Breast epithelium (tissue), 4 donors: ENCODE data around the gene SOCS2. TPM values are rescaled to one million over a fixed set of nuclear protein-coding genes. Genes with fewer than 3 reads are reported as not detected.
A peak's percentile ranks its signal among the peaks of the same experiment; 100 is the strongest.

ENCODE experiments used
- DNase-seq, 2 donors: peaks; one replicate each; pipeline ENCODE4 v3.0.0-alpha.2; 2019; ENCODE audit warnings: low spot score in 2 of 2
- H3K27ac ChIP-seq, 2 donors: fragments of 200-600 bp; sonication (generic) in 1 of 2; one replicate each; pipeline ENCODE4 v1.5.1; 2016 to 2019; ENCODE audit warnings: mild to moderate bottlenecking in 1 of 2
- H3K27me3 ChIP-seq, 2 donors: fragments of 200-600 bp; sonication (generic) in 1 of 2; one replicate each; pipeline versions ENCODE4 v1.5.1 to v1.6.0; 2017 to 2019; ENCODE audit warnings: control low read depth in 1 of 2, mild to moderate bottlenecking in 1 of 2
- H3K36me3 ChIP-seq: fragments of 200-600 bp; one replicate; pipeline ENCODE4 v1.5.1; 2019
- H3K4me1 ChIP-seq, 2 donors: fragments of 200-600 bp; sonication (generic); one replicate each; pipeline ENCODE4 v1.5.1; 2016 to 2019; ENCODE audit warnings: control low read depth in 1 of 2
- H3K4me3 ChIP-seq, 3 donors: fragments of 200-600 bp; sonication (generic); 1 replicate in 2 of 3; 2 replicates in 1 of 3; pipeline ENCODE4 v1.5.1; 2016 to 2019; ENCODE audit warnings: mild to moderate bottlenecking in 3 of 3, moderate library complexity in 2 of 3
- H3K9me3 ChIP-seq, 2 donors: fragments of 200-600 bp; sonication (generic) in 1 of 2; one replicate each; pipeline ENCODE4 v1.5.1; 2016 to 2019; ENCODE audit warnings: control low read depth in 1 of 2
- POLR2A ChIP-seq: fragments of 450-650 bp; IDR thresholded peaks from one replicate; pipeline ENCODE4 v1.6.1; 2016; ENCODE audit warnings: antibody characterized with exemption, mild to moderate bottlenecking, moderate library complexity
- POLR2AphosphoS5 ChIP-seq, 3 donors: sonication (generic); formaldehyde crosslinking; IDR thresholded peaks; one replicate each; pipeline ENCODE4 v1.6.1; 2017; ENCODE audit warnings: antibody characterized with exemption in 3 of 3
- intact Hi-C: fragments of 100-400 bp; cut with DNase I; formaldehyde crosslinking; loops from one replicate; pipeline ENCODE4 v1.15.1; 2023; ENCODE audit warnings: low total_unique reads
- total RNA-seq, 3 donors: library from RNA; depleted of rRNA; stranded (reverse); fragments of >200 nt; gene quantifications; one replicate each; pipeline ENCODE4 v1.1.0, GENCODE V29; 2016
- TF ChIP-seq, protein P1 (sequence below), 3 donors: fragments of 450-650 bp; IDR thresholded peaks; one replicate each; pipeline ENCODE4 v1.5.1; 2016 to 2017; ENCODE audit warnings: antibody characterized with exemption in 3 of 3, mild to moderate bottlenecking in 3 of 3, moderate library complexity in 3 of 3

SOCS2 gene
- total RNA-seq, 3 donors from 2014 or later = 29.0 to 59.4 (median 59.0) TPM

DNA sequence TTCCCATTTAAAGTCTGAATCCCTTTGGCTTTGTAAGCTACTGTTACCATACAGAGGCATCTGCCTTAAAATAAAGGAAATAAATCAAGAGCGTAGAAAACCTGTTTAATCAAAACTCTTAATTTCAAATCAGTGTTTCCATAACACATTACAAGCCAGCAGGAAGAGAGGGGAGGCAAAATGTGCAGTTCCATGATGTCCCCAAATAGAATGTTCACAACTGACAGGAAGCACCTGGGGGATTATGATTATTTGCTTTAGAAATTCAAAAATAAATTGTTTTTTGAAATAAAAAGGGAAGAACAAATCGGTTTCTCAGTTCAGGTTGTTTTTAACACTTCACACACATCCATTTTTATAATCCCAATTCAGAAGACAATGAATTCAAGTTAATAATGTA lies 21.4 kb downstream of the SOCS2 start:
- Histone ChIP-seq H3K27me3 (no peaks in the 10 kb centered on the region), H3K4me3 (peak overlapping the region in 2 of 3 donors; percentile 1 to 3), H3K27ac (peak overlapping the region; percentile 16 to 52), H3K4me1 (no peaks in the 10 kb centered on the region), H3K36me3 (no peaks in the 10 kb centered on the region), H3K9me3 (no peaks in the 10 kb centered on the region)
- TF ChIP-seq, protein P1, sequence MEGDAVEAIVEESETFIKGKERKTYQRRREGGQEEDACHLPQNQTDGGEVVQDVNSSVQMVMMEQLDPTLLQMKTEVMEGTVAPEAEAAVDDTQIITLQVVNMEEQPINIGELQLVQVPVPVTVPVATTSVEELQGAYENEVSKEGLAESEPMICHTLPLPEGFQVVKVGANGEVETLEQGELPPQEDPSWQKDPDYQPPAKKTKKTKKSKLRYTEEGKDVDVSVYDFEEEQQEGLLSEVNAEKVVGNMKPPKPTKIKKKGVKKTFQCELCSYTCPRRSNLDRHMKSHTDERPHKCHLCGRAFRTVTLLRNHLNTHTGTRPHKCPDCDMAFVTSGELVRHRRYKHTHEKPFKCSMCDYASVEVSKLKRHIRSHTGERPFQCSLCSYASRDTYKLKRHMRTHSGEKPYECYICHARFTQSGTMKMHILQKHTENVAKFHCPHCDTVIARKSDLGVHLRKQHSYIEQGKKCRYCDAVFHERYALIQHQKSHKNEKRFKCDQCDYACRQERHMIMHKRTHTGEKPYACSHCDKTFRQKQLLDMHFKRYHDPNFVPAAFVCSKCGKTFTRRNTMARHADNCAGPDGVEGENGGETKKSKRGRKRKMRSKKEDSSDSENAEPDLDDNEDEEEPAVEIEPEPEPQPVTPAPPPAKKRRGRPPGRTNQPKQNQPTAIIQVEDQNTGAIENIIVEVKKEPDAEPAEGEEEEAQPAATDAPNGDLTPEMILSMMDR (IDR thresholded peaks at IDR 0.05) = no peak
- TF ChIP-seq POLR2AphosphoS5 (IDR thresholded peaks at IDR 0.05) (no peak), POLR2A (no peak)
- DNase-seq = no peak
- intact Hi-C loops = loop anchor here (5.0 kb wide), 1 partner anchor 798 kb away; no protein-coding TSS in a partner anchor

DNA sequence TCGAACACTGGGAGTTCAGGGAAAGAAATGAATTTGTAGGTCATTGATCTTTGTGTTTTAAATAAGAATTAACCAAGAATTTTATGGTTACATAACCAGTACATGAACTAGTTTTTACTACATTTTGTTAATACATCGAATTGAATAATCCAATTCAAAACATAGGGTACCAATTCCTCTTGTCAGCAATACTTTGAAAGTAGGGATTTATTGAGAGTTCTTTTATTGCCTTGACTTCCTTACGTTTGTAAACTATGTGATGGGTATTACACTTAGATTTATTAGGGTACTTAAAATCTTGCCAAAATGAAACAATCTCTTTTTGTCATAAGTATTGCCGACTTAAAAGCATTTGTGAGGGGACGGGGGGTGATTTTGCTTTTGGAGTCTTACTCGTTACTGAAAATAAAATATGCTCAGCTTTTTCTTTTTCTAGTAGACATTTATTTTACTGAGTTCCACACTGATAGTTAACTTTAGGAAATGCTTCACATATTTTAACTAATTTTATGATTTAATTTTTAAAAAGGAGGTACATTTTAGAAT lies 22.4 kb downstream of the SOCS2 start:
- Histone ChIP-seq H3K9me3 (no peaks in the 10 kb centered on the region), H3K27ac (peak overlapping the region; percentile 50 to 51), H3K4me3 (peak overlapping the region in 1 of 3 donors; percentile 30), H3K36me3 (no peaks in the 10 kb centered on the region), H3K27me3 (no peaks in the 10 kb centered on the region), H3K4me1 (no peaks in the 10 kb centered on the region)
- DNase-seq = no peak
- intact Hi-C loops = loop anchor here (5.0 kb wide), 1 partner anchor 797 kb away; no protein-coding TSS in a partner anchor
- TF ChIP-seq, protein P1 (IDR thresholded peaks at IDR 0.05) = no peak
- TF ChIP-seq POLR2A (no peak), POLR2AphosphoS5 (IDR thresholded peaks at IDR 0.05) (no peak)

DNA sequence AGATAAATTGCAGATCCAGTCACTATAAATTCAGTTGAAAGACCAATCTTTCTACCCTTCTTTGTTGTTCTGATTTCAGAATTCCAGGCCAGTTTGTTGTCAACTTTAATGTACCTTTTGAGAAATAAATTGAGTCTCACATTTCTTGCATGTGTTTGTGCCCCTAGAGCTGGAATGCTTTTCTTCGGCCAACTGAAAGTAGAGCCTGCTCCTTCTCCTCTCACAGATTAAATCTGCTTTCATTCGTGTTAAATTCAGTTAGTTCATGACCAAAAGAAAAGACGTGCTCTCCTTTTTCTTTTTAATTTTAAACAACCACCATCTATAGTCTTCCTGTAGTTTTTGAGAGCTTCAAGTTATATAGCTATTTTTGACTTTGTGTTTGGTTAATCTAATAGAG lies 22.9 kb downstream of the SOCS2 start:
- H3K36me3 ChIP-seq = no peaks in the 10 kb centered on the region
- H3K9me3 ChIP-seq = no peaks in the 10 kb centered on the region
- TF ChIP-seq, protein P1 (IDR thresholded peaks at IDR 0.05) = no peak
- no peak for DNase-seq
- H3K4me1 ChIP-seq = no peaks in the 10 kb centered on the region
- peak overlapping the region in 1 of 3 donors; percentile 30 for H3K4me3 ChIP-seq
- peak overlapping the region; percentile 13 to 51 for H3K27ac ChIP-seq
- H3K27me3 ChIP-seq = no peaks in the 10 kb centered on the region
- intact Hi-C loops = no loop called here

DNA sequence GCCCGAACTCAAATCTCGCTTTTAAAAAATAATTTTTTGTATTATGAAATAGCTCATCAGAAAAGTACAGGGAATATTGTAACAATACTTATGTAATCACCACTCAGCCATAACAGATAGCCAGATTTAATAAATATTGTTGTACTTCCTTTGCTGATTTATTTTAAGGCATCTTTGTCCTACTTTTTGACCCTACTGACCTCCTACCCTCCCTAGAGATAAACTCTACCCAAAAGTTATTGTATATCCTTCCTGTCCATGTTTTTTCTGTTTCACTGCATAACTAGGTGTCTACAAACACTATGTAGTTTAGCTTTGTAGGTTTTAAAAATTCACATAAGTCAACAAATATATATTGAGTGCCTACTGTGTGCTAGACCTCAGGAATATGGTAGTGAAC lies 25.1 kb downstream of the SOCS2 start:
- Histone ChIP-seq H3K9me3 (no peaks in the 10 kb centered on the region), H3K4me3 (no peak overlapping the region), H3K36me3 (no peaks in the 10 kb centered on the region), H3K4me1 (no peaks in the 10 kb centered on the region), H3K27me3 (no peaks in the 10 kb centered on the region), H3K27ac (peak overlapping the region in 1 of 2 donors; percentile 21)
- no peak for DNase-seq
- intact Hi-C loops = no loop called here
- TF ChIP-seq POLR2AphosphoS5 (IDR thresholded peaks at IDR 0.05) = no peak
- TF ChIP-seq POLR2A = no peak
- TF ChIP-seq, protein P1 (IDR thresholded peaks at IDR 0.05) = no peak

DNA sequence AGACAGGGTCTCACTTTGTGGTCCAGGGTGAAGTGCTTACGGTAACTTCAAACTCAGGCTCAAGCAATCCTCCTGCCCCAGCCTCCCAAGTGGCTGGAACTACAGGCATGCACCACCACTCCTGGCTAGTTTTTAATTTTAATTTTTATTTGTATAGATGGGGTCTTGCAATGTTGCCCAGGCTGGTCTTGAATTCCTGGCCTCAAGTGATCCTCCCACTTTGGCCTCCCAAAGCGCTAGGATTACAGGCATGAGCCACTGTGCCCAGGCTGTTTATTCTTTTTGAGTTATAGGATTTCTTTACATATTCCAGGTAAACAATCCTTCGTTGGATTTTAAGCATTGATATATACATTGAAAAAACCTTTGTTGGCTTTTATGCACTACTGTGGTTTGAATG lies 26.7 kb downstream of the SOCS2 start:
- Histone ChIP-seq H3K9me3 (no peaks in the 10 kb centered on the region), H3K27me3 (no peaks in the 10 kb centered on the region), H3K36me3 (no peaks in the 10 kb centered on the region), H3K27ac (no peak overlapping the region), H3K4me3 (no peak overlapping the region), H3K4me1 (no peaks in the 10 kb centered on the region)
- no peak for DNase-seq
- intact Hi-C loops = no loop called here
- TF ChIP-seq, protein P1 (IDR thresholded peaks at IDR 0.05) = no peak
- no peak for TF ChIP-seq POLR2AphosphoS5 (IDR thresholded peaks at IDR 0.05)
- TF ChIP-seq POLR2A = no peak
